Activated T-helper 2 cell treated with anti-CD3 and anti-CD28 coated beads, Interferon-gamma antibody, Interleukin-2, Interleukin-4, amounts not matched to agents 10 μg/mL and 5 μg/mL and 100 μg/mL, durations not matched to agents 14 hours and 24 hours and 36 hours (primary cell): ENCODE measurements around the gene EML5. TPM values are rescaled to one million over a fixed set of nuclear protein-coding genes. Genes with fewer than 3 reads are reported as not detected.

Experiments
- DNase-seq: peaks from one replicate; pipeline ENCODE4 v3.0.0; 2021; ENCODE audit warnings: low spot score
- H3K27ac Mint-ChIP-seq: one replicate; pipeline ENCODE4 v1.8.0; 2021; ENCODE audit warnings: mixed read lengths
- H3K27me3 Mint-ChIP-seq: one replicate; pipeline ENCODE4 v1.8.0; 2021; ENCODE audit warnings: low read depth, mixed read lengths
- H3K36me3 Mint-ChIP-seq: one replicate; pipeline ENCODE4 v1.8.0; 2021; ENCODE audit warnings: low read depth, mixed read lengths
- H3K4me1 Mint-ChIP-seq: one replicate; pipeline ENCODE4 v1.8.0; 2021; ENCODE audit warnings: low read depth, mixed read lengths
- H3K4me3 Mint-ChIP-seq: one replicate; pipeline ENCODE4 v1.8.0; 2021; ENCODE audit warnings: low read depth, mild to moderate bottlenecking, moderate library complexity, mixed read lengths
- H3K9me3 Mint-ChIP-seq: one replicate; pipeline ENCODE4 v1.8.0; 2021; ENCODE audit warnings: mixed read lengths
- intact Hi-C: fragments of 100-400 bp; cut with micrococcal nuclease; formaldehyde crosslinking; loops from one replicate; pipeline ENCODE4 v1.15.1; 2023
- total RNA-seq: library from RNA; stranded (reverse); gene quantifications from 2 replicates; pipeline ENCODE4 v1.2.3, GENCODE V29; 2022

Gene EML5
- total RNA-seq, 1 donor from 2014 or later = 0.55 TPM

DNA sequence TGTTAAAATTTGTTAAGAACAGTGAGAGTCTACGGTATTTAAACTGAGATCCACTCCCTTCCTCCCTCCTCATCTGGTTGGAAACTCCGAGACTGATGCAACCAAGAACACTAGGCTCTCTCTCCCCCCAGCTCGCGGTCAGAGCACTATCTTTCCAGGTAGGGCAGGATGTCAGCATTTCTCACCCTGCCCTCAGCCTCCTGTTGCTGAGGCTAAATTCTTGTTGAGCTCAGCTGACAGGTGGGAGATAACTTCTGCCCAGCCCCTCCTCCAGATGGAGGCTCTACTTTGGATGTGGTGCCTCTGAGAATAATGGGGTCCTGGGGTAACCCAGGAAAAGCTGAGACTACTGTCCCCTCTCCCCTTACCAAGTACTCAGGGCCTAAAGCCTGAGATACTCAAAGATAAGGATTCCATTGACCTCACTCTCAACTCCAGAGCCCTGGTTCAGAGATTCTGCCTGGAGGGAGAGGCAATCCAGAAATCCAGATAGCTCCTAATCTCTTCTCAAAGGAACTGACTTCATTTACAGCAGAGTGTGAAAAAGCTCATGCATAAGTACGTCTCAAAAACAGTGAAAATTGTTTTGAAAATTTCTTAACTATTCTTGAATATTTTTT is 110.1 kb downstream of the EML5 start:
- Mint-ChIP-seq H3K27me3 (no peaks in the 10 kb centered on the region), H3K36me3 (no peaks in the 10 kb centered on the region), H3K4me3 (no peak overlapping the region), H3K27ac (no peak overlapping the region), H3K9me3 (no peaks in the 10 kb centered on the region), H3K4me1 (no peaks in the 10 kb centered on the region)
- intact Hi-C loops = no loop called here
- no peak for DNase-seq

DNA sequence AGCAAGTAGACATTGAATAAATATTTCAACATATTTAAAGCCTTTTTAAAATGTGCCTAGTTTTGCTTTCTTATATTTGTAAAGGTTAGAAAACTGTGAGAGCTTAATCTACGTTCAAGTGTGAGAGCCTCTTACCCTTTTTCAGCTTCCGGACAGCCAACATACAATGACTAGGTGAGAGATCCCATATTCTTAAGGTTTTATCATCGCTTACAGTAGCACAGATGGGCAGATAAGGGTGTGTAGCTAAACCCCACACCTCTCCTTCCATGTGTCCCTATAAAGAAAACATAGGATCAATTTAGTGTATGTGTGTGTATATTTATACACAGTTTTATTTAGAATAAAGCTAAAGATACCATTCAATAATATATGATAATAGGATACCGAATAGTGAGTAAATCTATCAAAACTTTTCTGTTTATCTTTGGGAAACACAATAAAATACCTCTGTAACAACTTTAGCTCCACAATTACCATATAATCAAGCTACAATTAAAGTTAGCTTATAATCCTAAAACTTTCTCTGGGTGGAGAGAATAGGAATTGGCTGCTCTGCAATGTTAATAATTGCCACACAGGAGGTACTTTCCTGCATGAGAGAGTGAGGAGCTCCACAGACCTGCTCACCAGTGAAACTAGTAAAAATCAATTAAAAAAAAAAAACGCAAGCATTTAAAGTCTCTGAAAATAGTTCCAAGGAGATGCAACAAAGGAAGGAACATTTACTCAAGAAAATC is 110.8 kb downstream of the EML5 start:
- intact Hi-C loops = no loop called here
- H3K4me1 Mint-ChIP-seq = no peaks in the 10 kb centered on the region

DNA sequence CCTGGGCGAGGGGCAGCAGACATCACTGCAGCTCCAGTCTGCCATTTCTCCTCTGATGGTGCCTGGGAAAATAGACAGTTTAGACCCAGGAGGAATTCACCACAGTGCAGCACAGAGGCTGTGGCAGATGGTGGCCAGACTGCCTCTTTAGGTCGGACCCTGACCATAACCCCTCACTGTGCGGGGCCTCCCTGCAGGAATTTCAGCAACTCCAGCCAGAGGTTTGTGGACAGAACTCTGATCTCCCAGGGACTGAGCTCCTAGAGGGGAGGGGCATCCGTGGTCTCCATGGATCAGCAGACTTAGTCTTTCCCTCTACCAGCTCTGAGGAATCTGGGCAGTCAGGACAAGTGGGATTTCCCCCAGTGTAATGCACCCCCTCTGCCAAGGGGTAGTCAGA is 123.4 kb downstream of the EML5 start:
- Mint-ChIP-seq H3K36me3 (no peaks in the 10 kb centered on the region), H3K4me3 (no peak overlapping the region), H3K9me3 (peaks cover 7% of the 10 kb centered on the region), H3K27me3 (no peaks in the 10 kb centered on the region), H3K27ac (no peak overlapping the region), H3K4me1 (no peaks in the 10 kb centered on the region)
- intact Hi-C loops = loop anchor here (5.0 kb wide), 1 partner anchor 1248 kb away; no protein-coding TSS in a partner anchor
- DNase-seq = no peak

More for the DNA sequence above, 110.8 kb downstream of the EML5 start:
- H3K27ac Mint-ChIP-seq = no peak overlapping the region
- H3K9me3 Mint-ChIP-seq = no peaks in the 10 kb centered on the region
- no peak overlapping the region for H3K4me3 Mint-ChIP-seq
- DNase-seq = no peak
- H3K36me3 Mint-ChIP-seq = no peaks in the 10 kb centered on the region
- H3K27me3 Mint-ChIP-seq = no peaks in the 10 kb centered on the region

DNA sequence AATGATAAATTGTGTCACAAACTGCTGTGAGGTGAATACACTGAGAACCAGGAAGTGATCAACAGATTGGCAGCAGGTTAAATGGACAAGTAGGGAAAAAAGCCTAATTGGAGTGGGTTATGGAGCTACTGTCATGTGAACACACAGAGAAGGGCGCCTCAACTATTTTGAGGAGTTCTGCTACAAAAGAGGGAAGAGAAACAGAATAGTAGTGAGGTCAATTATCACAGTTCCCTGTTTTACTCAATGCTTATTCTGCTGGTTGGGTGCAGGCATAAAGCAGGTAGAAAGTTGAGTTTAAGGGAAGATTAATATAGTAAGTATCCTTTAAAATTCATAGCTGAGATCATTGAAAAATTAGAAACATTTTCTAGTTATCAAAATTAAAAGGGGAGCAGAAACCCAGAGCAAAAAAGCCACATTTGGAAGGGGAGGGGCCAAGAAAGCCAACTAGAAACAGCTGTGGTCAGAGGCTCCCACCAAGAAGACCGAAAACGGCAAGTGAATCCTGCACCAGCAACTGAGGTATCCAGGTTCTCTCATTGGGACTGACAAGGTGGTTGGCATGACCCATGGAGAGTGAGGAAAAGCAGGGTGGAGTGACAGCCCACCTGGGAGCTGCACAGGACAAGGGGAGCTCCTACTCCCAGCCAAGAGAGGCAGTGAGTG is 124.2 kb downstream of the EML5 start:
- no peaks in the 10 kb centered on the region for H3K27me3 Mint-ChIP-seq
- intact Hi-C loops = loop anchor here (5.0 kb wide), 1 partner anchor 1249 kb away; no protein-coding TSS in a partner anchor
- H3K4me1 Mint-ChIP-seq = no peaks in the 10 kb centered on the region

DNA sequence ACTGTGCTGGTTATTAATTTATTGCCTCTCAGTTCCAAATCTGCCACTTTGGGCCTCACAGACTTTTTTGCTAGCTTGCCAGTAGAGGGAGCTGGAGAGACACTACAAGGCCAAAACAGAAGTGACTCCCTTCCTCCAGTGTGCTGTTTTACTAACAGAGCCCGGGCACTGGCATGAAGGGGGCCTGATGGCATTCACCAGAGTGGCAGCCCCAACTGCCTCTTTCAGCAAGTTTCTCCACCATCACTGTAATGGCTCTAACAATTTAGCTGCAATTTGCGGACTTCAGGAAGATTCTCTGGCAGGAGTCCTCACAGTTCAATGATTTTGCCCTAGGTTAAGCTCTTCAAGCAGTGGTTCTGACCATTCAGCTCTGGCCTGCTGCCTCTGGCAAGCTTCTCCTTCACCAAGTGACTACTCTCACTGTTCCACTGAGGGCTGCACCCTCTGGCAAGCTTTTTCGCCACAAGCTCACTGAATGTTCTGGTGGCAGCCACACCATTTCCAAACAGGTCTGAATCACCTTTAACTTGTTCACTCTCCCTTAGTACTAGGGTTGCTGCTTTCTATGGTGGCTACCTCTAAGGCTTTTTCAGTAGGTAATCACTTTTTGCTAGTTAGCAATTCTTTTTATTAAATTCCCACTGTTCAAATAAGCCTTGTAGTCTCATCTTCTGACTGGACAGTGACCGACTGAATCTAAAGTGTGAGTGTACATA is 125.0 kb downstream of the EML5 start:
- intact Hi-C loops = loop anchor here (1.0 to 5.0 kb wide), 2 partner anchors 201 to 1250 kb away; no protein-coding TSS in a partner anchor
- H3K36me3 Mint-ChIP-seq = no peaks in the 10 kb centered on the region
- H3K27me3 Mint-ChIP-seq = no peaks in the 10 kb centered on the region
- peaks cover 7% of the 10 kb centered on the region for H3K9me3 Mint-ChIP-seq
- H3K4me1 Mint-ChIP-seq = no peaks in the 10 kb centered on the region
- H3K27ac Mint-ChIP-seq = no peak overlapping the region
- DNase-seq = peak; percentile 22
- H3K4me3 Mint-ChIP-seq = no peak overlapping the region

More for the DNA sequence above, 124.2 kb downstream of the EML5 start:
- no peaks in the 10 kb centered on the region for H3K36me3 Mint-ChIP-seq
- no peak overlapping the region for H3K4me3 Mint-ChIP-seq
- no peak for DNase-seq
- no peak overlapping the region for H3K27ac Mint-ChIP-seq
- peaks cover 7% of the 10 kb centered on the region for H3K9me3 Mint-ChIP-seq

DNA sequence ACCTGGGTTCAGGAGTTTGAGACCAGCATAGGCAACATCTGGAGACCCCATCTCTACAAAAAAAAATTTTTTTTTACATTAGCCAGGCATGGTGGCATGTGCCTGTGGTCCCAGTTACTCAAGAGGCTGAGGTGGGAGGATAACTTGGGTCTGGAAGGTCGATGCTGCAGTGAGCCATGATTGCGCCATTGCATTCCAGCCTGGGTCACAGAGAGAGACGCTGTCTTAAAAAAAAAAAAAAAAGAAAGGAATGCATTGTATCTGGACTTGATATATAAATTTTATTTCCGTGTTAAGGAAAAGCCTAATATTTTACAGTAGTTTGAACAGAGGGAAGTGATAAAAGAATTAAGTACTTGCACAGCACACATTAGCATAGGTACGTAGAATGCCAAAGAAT is 132.7 kb downstream of the EML5 start:
- intact Hi-C loops = no loop called here
- no peaks in the 10 kb centered on the region for H3K27me3 Mint-ChIP-seq
- peaks cover 12% of the 10 kb centered on the region for H3K9me3 Mint-ChIP-seq
- H3K27ac Mint-ChIP-seq = no peak overlapping the region
- H3K36me3 Mint-ChIP-seq = no peaks in the 10 kb centered on the region
- no peak for DNase-seq
- H3K4me1 Mint-ChIP-seq = no peaks in the 10 kb centered on the region
- H3K4me3 Mint-ChIP-seq = no peak overlapping the region

DNA sequence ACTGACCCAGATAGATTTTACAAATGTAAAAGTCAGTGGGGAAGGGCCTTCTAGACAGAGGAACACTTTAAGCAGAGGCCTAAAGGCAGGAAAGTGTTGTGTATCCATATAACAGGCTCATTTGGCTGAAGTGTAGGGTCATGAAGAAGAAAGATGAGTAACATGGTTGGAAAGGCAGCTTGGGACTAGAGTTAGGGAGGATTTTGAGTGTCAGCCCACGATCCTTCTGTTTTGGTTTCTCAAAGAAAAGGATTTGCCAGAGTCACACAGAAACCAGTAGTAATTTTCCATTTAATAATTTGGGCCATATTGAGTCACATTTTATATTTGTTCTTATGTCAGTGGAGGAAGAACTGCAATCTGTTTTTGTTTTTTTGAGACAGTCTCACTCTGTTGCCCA is 153.5 kb downstream of the EML5 start:
- Mint-ChIP-seq H3K27ac (no peak overlapping the region), H3K27me3 (no peaks in the 10 kb centered on the region), H3K9me3 (peaks cover 18% of the 10 kb centered on the region), H3K4me3 (no peak overlapping the region), H3K4me1 (no peaks in the 10 kb centered on the region), H3K36me3 (no peaks in the 10 kb centered on the region)
- no peak for DNase-seq
- intact Hi-C loops = no loop called here

DNA sequence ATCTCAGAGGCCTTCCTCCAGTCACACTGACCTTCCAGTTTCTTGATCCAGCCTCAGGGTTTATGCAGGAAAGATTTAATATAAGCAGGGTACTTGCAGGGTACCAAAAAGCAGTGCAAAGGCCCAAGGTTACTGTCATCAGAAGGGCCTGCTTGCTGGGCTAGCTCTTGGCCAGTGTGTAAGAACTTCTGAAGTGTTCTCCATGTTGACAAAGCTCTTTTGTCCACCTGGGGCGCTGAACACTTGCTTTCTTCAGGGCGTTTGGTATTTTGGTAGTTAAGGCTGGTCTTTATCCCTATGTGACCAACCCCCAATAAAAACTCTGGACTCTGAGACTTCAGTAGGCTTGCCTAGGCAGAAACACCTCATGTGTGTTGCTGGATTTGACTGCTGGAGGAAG is 160.2 kb downstream of the EML5 start:
- no peak for DNase-seq
- Mint-ChIP-seq H3K9me3 (no peaks in the 10 kb centered on the region), H3K4me1 (no peaks in the 10 kb centered on the region), H3K27ac (no peak overlapping the region), H3K4me3 (no peak overlapping the region), H3K36me3 (no peaks in the 10 kb centered on the region), H3K27me3 (no peaks in the 10 kb centered on the region)
- intact Hi-C loops = no loop called here

DNA sequence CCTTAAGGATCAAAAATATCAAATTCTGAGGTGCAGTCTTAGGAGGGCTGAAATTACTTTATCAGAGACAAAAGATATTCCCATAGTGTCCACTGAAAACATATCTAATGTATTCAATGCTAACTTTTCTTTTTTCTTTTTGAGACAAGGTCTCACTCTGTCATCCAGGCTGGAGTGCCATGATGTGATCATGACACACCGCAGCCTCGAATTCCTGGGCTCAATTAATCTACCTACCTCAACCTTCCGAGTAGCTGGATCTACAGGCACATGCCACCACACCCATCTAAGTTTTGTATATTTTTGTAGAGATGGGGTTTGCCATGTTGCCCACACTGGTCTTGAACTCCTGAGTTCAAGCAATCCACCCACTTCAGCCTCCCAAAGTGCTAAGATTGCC is 161.7 kb downstream of the EML5 start:
- H3K9me3 Mint-ChIP-seq = no peaks in the 10 kb centered on the region
- no peak overlapping the region for H3K27ac Mint-ChIP-seq
- DNase-seq = no peak
- no peaks in the 10 kb centered on the region for H3K36me3 Mint-ChIP-seq
- intact Hi-C loops = no loop called here
- H3K4me3 Mint-ChIP-seq = no peak overlapping the region
- H3K27me3 Mint-ChIP-seq = no peaks in the 10 kb centered on the region
- H3K4me1 Mint-ChIP-seq = no peaks in the 10 kb centered on the region

DNA sequence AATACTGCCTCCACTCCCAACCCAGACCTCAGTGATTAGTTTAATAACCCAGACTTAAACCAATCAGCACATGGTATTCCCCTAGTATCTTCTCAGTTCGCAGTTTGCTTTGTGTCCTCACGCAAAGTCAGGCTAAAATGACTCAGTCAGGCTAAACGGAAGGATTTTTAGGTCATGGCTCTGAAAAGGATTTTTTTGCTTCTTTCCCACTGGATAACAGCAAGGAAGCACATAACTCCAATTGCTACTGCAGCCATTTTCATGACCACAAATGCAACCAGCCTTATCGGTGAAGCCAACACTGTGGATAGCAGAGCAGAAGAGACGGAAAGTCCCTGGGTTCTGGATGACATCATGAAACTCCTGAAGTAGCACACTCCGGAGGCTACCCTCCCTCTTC is 162.2 kb downstream of the EML5 start:
- no peaks in the 10 kb centered on the region for H3K36me3 Mint-ChIP-seq
- no peaks in the 10 kb centered on the region for H3K9me3 Mint-ChIP-seq
- DNase-seq = no peak
- intact Hi-C loops = no loop called here
- H3K27me3 Mint-ChIP-seq = no peaks in the 10 kb centered on the region
- no peak overlapping the region for H3K27ac Mint-ChIP-seq
- H3K4me1 Mint-ChIP-seq = no peaks in the 10 kb centered on the region
- no peak overlapping the region for H3K4me3 Mint-ChIP-seq

DNA sequence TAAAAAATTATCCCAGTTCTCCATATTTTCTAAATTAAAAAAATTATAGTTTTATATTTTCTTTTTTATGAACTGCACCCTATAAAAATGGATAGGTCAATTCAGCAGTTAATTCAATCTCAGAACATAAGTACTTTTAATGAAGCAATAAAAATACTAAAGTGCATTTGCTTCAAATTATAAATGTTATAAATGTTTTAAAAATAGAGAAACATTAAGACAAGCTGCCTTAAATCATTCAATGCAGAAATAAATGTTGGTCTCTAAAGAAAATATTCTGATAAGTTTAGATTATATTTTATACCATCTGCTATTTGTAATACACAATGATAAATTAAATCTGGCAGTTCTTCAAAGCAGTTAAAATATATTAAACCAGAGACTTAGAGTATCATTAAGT is 164.3 kb downstream of the EML5 start:
- no peak overlapping the region for H3K27ac Mint-ChIP-seq
- DNase-seq = no peak
- no peaks in the 10 kb centered on the region for H3K9me3 Mint-ChIP-seq
- no peaks in the 10 kb centered on the region for H3K4me1 Mint-ChIP-seq
- H3K27me3 Mint-ChIP-seq = no peaks in the 10 kb centered on the region
- H3K36me3 Mint-ChIP-seq = no peaks in the 10 kb centered on the region
- intact Hi-C loops = no loop called here
- H3K4me3 Mint-ChIP-seq = no peak overlapping the region

DNA sequence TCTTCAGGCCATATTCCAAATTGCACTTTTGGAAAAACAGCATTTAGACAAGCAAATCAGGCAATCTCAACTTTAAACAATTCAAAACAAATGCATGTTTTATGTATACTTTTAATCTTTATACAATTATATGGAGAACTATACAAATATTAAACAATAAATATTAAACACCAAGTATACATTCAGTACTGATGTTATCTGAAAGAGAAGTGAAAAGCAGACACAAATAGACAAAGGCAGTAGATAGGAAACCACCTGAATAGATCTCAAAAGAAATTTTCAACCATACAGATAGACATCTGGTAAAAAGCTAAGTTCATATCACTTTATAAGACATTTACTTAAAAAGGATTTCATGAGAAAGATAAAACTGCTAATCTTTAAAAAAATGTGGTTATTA is 164.7 kb downstream of the EML5 start:
- Mint-ChIP-seq H3K9me3 (no peaks in the 10 kb centered on the region), H3K4me3 (no peak overlapping the region), H3K4me1 (no peaks in the 10 kb centered on the region), H3K27ac (no peak overlapping the region), H3K27me3 (no peaks in the 10 kb centered on the region), H3K36me3 (no peaks in the 10 kb centered on the region)
- intact Hi-C loops = no loop called here
- DNase-seq = no peak
